Uterus (tissue), 2 donors: Measurements from ENCODE around the gene RGL3.

Experiments
- POLR2A ChIP-seq, 2 donors: fragments of 450-650 bp; IDR thresholded peaks; one replicate each; pipeline ENCODE4 v1.6.1; 2016; ENCODE audit warnings: antibody characterized with exemption in 2 of 2, mild to moderate bottlenecking in 1 of 2, moderate library complexity in 1 of 2
- TF ChIP-seq, protein P1 (sequence below), 4 experiments: fragments of 200-600 bp in 2 of 4; fragments of 450-650 bp in 2 of 4; sonication (generic) in 2 of 4; IDR thresholded peaks; one replicate each; pipeline ENCODE4 v1.5.1; 2016 to 2019; ENCODE audit warnings: antibody characterized with exemption in 4 of 4, mild to moderate bottlenecking in 2 of 4, moderate library complexity in 1 of 4

DNA sequence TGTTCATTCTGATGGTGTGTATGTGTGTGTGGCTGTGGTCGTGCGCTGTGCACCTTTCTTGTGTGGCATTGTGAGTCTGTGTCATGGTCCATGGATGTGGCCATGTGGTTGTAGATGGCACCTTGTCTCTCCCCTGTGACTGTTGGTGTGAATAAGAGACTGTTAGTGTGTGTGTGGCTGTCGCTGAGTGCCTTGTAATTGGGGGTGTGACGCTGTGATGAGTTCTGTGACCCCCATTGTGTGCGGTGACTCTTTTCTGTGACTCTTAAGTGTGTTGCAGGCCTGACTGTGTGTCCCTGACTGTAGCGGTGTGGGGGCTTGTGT is 63.1 kb downstream of the RGL3 start:
- TF ChIP-seq, protein P1, sequence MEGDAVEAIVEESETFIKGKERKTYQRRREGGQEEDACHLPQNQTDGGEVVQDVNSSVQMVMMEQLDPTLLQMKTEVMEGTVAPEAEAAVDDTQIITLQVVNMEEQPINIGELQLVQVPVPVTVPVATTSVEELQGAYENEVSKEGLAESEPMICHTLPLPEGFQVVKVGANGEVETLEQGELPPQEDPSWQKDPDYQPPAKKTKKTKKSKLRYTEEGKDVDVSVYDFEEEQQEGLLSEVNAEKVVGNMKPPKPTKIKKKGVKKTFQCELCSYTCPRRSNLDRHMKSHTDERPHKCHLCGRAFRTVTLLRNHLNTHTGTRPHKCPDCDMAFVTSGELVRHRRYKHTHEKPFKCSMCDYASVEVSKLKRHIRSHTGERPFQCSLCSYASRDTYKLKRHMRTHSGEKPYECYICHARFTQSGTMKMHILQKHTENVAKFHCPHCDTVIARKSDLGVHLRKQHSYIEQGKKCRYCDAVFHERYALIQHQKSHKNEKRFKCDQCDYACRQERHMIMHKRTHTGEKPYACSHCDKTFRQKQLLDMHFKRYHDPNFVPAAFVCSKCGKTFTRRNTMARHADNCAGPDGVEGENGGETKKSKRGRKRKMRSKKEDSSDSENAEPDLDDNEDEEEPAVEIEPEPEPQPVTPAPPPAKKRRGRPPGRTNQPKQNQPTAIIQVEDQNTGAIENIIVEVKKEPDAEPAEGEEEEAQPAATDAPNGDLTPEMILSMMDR (IDR thresholded peaks at IDR 0.05): no peak
- TF ChIP-seq POLR2A (IDR thresholded peaks at IDR 0.05): no peak
